Ammon's horn (tissue), 1 donor: ENCODE data around the gene KCP.

Source experiments
- DNase-seq: peaks from one replicate; pipeline ENCODE4 v3.0.0-alpha.2; 2016; ENCODE audit warnings: low spot score

Gene KCP

GRCh38 chr7:128887169-128888038, 23.1 kb downstream of the KCP start:
- no peak for DNase-seq

- no peak for DNase-seq
These were observed 23.9 kb downstream of the KCP start for GRCh38 chr7:128886391-128887168.

GRCh38 chr7:128885370-128886187, 24.9 kb downstream of the KCP start:
- no peak for DNase-seq

- DNase-seq: no peak
These were observed 25.7 kb downstream of the KCP start for GRCh38 chr7:128884561-128885369.

GRCh38 chr7:128883622-128884448, 26.7 kb downstream of the KCP start:
- DNase-seq: peak; percentile 84

GRCh38 chr7:128882134-128882533, 28.4 kb downstream of the KCP start:
- DNase-seq: no peak

- DNase-seq: no peak
These were observed 28.9 kb downstream of the KCP start for GRCh38 chr7:128881458-128882125.

- DNase-seq: no peak
These were observed 29.6 kb downstream of the KCP start for GRCh38 chr7:128880791-128881457.

- peak; percentile 83 for DNase-seq
These were observed 30.4 kb downstream of the KCP start for GRCh38 chr7:128879939-128880746.

GRCh38 chr7:128879461-128879938, 31.0 kb downstream of the KCP start:
- no peak for DNase-seq

GRCh38 chr7:128878226-128879105, 32.0 kb downstream of the KCP start:
- DNase-seq: no peak

- no peak for DNase-seq
These were observed 32.8 kb downstream of the KCP start for GRCh38 chr7:128877756-128878120.

- no peak for DNase-seq
These were observed 33.3 kb downstream of the KCP start for GRCh38 chr7:128876978-128877755.

- DNase-seq: no peak
These were observed 33.9 kb downstream of the KCP start for GRCh38 chr7:128876586-128876977.

- no peak for DNase-seq
These were observed 34.4 kb downstream of the KCP start for GRCh38 chr7:128876127-128876526.

- no peak for DNase-seq
These were observed 35.0 kb downstream of the KCP start for GRCh38 chr7:128875523-128875948.
